HG03139 (cell line): ENCODE results near the gene POLE.
A peak's percentile ranks its signal among the peaks of the same experiment; 100 is the strongest.
"Not testable (repeated sequence)": the region's sequence is repeated elsewhere in the genome, so short reads cannot be mapped to it uniquely, and the experiment has no call there.

Source experiments
- ATAC-seq: cut with Tn5 transposase; IDR thresholded peaks from one replicate; pipeline ENCODE4 v1.9.1; 2021; ENCODE audit not compliant: unreplicated experiment

Gene POLE

DNA sequence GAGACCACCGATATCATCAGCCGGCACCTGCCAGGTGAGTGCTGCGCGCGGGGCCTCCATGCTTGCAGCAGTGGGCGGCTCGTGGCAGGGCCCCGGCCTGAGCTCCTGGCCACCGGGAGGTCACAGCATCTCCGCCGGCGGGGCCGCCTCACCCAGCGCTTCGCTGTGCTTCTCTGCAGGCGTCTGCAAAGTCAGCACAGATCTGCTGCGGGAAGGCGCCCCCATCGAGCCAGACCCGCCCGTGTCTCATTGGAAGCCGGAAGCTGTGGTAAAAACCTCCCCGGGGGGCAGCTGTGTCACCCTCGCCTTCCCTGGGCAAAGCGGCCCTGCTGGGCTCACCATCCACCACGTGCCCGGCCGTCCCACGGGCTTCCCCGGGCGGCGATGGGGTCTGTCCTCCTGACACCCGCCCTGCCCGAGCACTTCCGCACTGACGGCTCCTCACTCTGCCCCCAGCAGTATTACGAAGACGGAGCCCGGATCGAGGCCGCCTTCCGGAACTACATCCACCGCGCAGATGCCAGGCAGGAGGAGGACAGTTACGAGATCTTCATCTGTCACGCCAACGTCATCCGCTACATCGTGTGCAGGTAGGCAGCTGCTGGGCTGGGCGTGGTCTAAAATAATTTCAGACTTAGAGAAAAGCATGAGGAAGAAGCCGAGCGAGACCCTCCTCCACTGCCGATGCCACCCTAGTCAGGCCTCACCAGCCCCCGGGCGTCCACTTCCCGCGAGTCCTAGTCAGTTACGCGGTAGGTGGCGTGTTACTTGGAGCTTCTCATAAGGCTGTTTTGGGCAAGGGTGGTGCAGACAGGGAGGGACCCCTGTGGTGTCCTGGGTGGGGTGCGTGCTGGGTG is 30.6 kb upstream of the POLE start:
- ATAC-seq, result no peak

DNA sequence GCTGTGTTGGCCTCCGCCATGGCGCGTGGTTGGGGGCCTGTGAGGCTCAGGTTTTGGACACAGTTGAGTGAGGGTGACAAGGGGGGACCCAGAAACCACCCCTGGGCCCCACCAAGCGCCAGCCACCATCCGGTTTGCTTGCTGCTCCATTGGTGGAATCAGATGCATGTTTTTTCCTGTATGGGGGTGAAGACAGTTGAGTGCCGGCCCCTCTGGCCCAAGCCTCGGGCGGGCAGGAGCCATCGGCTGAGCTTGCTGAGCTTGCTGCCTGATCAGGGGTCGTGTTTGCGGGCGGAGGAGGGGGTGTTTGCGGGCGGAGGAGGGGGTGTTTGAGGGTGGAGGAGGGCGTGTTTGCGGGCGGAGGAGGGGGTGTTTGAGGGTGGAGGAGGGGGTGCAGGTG is 29.9 kb upstream of the POLE start:
- ATAC-seq, result no peak

DNA sequence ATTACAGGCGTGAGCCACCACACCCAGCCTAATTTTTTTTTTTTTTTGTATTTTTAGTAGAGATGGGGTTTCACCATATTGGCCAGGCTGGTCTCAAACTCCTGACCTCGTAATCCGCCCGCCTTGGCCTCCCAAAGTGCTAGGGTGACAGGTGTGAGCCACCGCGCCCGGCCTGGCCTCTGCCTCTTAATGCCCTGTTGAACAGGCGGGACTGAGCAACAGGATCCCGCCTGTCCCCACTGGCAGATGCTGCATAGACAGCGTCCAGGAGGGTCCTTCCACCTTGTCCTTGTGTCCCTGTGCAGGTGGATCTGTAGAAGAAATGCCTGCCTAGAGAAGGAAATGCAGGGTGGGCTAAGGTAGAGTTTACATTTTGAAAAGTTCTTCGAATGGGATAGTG is 29.2 kb upstream of the POLE start:
- ATAC-seq, result no peak

DNA sequence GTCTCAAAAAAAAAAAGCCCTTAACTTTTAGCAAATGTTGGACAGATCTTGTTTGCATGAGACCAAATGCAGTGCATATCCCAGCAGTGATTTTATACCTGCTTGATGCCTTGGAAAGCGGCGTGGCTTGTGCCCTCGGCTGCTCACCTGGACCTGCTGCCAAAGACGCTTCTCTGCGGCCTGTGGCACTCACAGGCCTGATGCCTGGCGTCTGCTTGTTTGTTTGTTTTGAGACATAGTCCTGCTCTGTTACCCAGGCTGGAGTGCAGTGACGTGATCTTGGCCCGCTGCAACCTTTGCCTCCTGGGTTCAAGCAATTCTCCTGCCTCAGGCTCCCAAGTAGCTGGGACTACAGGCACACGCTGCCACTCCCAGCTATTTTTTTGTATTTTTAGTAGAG is 28.7 kb upstream of the POLE start:
- ATAC-seq, result no peak

DNA sequence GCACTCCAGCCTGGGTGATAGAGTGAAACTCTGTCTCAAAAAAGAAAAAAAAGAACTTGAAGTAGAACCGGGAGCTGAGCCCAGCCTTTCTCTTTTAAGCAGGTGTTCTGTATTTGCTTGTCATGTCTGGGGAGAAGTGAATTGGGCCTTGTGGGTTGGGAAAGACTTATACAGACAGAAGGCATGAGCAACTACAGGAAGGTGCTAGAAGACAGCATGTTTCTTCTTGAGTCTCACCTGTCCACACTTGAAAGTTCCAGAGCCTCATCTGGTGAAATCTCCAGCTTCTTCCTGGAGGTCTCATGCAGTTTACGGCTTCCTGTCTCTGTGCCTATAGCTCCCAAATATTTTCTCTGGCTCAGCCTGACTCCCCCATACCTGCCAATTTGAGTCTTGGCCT is 26.0 kb upstream of the POLE start:
- ATAC-seq, result no peak

DNA sequence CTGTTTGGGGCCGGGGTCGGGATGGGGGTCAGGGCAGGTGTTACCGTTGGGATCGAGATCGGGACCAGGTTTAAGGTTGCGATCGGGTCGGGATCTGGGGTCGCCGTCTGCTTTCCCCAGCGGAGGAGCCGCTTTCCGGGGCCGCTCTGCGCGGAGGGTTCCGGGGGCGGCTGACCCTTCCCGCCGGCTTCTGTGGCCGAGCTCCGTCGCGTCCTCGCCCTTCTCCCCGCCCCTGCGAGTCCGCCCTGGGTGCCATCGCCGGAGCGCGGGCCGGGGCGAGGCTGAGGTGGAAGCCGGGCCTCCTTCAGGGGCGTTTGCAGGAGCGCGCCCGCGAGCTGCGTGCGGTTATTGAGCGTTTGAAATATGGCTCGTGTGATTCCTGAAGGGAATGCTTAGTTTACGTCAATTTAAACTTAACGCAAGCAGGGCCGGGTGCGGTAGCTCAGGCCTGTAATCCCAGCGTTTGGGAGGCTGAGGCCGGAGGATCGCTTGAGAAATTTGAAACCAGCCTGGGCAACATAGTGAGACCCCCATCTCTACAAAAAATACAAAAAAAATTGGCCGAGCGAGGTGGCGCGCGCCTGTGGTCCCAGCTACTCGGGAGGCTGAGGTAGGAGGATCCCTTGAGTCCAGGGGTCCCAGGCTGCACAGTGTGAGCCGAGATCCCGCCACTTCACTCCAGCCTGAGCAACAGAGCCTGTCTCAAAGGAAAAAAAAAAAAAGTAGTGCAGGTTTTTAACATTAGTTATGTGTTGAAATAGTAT is 24.1 kb upstream of the POLE start:
- ATAC-seq, result peak; percentile 9

DNA sequence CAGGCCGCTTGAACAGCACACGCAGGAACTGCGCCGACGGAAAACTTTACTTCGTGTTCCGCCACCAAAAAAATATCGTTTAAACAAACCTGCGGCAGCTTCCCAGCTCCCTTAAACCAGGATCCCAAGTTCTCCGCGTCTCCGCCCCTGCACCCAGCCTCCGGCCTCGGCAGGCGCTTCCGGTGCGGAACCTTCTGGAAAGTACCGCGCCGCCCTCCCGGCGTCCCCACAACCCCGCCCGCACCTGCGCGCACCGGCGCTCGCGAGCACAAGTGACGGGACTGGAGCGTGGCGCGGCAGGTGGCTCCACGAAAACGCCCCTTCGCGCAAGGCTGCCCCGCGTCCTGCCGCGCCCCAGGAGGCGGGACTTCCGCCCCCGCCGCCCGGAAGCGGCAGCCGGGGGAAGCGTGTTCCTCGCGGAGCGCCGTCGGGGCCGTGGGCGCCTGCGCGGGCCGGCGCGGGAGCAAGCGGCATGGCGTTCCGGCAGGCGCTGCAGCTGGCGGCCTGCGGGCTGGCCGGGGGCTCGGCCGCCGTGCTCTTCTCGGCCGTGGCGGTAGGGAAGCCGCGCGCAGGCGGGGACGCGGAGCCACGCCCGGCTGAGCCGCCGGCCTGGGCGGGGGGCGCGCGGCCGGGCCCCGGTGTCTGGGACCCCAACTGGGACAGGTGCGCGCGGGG is 23.4 kb upstream of the POLE start, which contains the start of gene PGAM5:
TSS of gene PGAM5 (plus strand) at position 438 of the 675 bp plus-strand sequence. CDS start at position 473, 35 bp downstream.
- peak; percentile 84 for ATAC-seq

DNA sequence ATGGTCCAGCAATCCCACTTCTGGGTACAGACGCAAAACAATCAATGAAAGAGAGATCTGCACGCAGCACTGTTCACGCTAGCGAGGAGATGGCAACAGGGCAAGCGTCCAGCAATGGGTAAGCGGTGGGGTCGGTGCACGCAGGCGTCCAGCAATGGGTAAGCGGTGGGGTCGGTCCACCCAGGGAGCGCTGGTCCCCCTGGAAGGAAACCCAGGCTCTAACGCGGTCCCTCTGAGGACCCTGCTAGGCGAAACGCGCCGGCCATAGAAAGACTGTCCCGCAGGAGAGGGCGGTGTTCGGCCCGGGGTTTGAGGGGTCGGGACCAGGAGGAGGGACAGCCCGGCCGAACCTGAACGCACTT is 22.9 kb upstream of the POLE start:
- ATAC-seq, result peak; percentile 24

DNA sequence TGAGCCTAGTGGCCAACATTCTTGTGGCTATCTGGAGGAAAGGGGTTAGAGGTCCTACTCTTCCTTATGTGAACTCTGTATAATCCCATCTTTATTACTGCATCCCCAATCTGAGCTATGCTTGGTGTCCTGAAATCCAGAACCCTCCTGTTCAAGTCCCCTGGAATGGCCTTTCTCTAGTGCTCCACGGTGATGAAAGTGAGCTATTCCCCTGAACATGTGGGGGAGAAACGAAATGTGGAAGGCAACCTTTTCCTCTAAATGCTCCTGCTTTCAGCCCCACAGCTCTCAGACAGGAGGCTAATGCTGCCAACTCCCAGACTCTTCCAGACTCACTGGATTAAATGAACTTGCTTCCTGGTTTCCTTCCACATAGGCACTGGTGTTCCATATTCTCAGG is 21.0 kb upstream of the POLE start:
- ATAC-seq, result no peak

DNA sequence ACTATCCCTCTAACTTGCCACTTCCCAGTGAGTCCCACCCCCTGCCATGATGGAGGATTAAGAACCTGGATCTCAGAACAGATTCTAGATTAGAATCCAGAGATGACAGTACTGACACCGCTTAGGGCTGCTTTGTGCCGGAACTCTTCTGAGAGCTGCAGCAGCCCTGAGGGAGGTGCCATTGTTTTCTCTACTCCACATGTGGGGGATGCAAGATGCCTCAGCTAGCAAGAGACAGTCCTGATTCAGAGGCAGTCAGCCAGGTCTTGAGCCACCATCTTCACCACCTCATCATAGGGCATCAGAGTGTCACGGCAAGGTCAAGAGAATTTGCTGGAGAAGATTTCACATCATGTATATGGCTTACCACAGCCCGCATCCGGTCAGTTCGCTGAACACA is 20.1 kb upstream of the POLE start:
- no peak for ATAC-seq

DNA sequence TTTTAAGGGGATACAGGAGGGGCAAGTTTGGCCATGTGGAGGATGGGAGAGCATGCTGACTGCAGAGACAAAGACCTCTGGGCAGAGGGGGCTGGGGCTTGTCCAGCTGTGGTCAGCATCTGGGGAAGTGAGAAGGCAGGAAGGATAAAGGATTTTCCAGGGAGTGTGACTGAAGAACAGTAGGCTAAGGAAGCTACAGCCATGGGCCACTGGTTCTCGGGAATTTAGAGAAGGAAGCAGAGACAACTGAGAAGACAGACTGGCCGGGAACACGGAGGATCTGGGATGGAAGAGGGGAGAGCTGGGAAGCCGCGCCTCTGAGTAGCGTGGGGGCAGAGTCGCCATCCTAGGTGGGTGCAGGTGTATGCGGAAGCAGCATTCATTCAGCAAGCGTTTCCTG is 16.5 kb upstream of the POLE start:
- ATAC-seq, result no peak

DNA sequence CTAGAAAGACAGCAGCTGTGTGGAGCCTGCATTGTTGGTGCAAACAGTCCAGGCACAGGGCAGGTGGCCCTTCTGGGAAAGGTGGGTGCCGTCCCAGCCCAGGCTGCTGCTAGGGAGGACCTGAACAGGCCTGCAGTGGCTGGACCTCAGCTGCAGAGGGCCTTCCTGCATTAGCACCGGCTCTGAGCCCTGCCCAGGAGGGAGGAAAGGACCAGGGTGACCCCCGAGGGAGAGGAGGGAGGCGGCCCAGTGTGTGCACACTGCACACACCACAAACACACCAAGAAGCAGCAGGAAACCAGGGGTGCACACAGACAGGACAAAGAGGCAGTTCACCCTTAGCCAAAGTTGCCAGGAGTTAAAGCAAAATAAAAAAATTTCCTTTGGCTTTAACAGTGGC is 15.5 kb upstream of the POLE start:
- no peak for ATAC-seq

DNA sequence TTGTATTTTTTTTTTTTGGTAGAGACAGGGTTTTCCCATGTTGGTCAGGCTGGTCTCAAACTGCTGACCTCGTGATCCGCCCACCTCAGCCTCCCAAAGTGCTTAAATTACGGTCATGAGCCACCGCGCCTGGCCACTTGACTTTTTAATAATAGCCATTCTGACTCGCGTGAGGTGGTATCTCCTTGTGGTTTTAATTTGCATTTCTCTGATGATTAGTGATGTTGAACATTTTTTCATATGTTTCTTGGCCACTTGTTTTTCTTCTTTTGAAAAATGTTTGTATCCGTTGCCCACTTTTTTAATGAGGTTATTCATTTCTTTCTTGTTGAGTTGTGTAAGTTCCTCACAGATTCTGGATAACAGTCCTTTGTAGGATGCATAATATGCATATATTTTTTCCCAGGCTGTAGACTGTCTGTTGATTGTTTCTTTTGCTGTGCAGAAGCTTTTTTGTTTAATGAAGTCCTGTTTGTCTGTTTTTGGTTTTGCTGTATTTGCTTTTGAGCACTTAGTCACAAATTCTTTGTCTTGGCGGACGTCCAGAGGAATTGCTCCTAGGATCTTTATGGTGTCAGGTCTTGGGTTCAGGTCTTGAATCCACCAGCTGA is 13.2 kb upstream of the POLE start:
- no peak for ATAC-seq

DNA sequence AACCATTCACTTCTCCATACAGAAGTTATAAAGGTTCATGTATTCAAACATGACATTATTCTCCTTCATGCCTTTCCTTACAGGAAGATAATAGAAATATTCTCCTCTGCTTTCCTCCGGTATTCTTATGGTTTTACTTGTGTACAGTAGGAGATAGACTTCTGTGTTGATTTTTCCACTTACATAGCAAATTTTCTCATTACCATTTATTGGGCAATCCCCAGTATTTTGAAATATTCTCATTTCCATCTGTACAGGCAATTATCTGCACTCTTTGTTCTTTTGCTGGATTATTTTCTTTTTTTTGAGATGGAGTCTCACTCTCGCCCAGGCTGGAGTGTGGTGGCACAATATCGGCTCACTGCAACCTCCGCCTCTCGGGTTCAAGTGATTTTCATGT is 11.2 kb upstream of the POLE start:
- ATAC-seq, result no peak

DNA sequence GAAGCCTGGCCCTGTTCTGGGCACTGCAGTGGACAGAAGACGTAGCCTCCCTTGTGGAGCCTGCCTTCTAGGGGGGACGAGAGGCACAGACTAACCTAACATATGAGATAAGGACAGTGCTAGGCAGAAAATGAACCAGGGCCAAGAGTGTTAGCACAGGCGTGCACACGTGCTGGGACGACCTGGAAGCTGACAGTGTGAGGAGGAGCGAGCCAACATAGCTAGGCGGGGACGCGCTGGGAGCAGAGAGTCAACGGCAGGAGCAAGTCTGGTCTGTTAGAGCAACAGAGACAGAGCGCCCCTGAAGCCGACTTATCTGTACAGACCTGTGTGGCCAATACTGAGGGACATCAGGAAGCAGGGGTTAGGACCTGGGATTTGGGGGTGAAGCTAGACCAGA is 8.3 kb upstream of the POLE start:
- no peak for ATAC-seq

DNA sequence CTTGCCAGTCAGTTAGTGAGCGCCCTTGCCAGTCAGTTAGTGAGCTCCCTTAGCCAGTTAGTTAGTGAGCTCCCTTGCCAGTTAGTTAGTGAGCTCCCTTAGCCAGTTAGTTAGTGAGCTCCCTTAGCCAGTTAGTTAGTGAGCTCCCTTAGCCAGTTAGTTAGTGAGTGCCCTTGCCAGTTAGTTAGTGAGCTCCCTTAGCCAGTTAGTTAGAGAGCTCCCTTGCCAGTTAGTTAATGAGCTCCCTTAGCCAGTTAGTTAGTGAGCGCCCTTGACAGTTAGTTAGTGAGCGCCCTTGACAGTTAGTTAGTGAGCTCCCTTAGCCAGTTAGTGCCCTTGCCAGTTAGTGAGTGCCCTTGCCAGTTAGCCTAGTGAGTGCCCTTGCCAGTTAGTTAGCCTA is 7.7 kb upstream of the POLE start:
- not testable (repeated sequence) for ATAC-seq

DNA sequence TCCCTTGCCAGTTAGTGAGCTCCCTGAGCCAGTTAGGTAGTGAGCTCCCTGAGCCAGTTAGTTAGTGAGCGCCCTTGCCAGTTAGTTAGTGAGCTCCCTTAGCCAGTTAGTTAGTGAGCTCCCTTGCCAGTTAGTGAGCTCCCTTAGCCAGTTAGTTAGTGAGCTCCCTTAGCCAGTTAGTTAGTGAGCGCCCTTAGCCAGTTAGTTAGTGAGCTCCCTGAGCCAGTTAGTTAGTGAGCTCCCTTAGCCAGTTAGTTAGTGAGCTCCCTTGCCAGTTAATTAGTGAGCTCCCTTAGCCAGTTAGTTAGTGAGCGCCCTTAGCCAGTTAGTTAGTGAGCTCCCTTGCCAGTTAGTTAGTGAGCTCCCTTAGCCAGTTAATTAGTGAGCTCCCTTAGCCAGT is 4.9 kb upstream of the POLE start:
- ATAC-seq, result not testable (repeated sequence)

DNA sequence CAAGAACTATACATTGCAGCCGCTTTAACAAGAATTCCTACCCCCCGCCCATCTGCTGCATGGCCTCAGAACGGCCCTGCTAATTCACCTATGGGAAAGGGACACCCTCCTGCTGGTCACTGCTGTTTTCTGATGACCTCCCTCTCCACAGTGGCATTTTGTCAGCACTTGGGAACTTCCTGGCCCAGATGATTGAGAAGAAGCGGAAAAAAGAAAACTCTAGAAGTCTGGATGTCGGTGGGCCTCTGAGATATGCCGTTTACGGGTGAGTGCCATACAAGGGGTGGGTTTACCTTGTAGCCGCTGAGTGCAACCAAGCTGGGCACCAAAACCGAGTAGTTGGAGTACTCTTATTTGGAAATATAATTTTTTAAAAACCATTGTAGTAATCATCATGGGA is 3.0 kb upstream of the POLE start:
- ATAC-seq, result no peak

DNA sequence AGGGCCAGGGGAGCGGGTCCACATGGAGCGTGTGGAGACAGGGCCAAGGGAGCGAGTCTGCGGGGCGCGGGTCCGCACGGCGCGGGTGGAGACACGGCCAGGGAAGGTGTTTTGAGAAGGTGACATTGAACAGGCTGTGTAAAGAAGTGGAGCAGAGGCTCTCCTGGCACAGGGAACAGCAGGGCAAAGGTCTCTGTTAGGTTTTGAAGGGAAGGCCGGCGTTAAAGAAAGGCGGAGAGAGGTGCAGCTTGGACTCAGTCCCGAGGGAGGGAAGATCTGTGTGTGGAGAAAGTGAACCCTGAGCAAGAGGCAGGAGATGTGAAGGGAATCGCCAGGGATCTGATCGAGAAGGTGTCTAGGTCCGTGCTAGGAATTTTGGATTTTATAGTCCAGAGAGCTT is 2.1 kb upstream of the POLE start:
- ATAC-seq, result no peak

DNA sequence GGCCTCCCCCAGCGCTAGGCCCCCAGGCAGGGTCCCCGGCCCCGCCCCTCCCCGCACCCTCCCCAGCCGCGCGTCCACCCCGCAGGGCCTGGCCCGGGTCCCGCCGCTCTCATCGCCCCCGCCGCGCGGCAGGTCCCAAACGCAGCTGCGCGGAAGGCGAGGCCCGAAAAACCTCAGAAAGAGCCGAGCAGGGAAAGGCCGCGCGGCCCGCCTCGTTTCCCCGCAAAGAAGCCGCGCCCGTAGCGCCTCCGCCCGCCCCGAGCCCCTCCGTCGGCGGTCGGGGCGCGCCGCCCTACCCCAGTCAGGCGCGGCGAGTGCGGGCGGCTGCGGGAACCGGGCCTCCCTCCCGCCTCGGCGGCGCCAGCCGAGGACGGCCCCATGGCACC is 324 bp downstream of the POLE start:
- peak; percentile 22 for ATAC-seq

DNA sequence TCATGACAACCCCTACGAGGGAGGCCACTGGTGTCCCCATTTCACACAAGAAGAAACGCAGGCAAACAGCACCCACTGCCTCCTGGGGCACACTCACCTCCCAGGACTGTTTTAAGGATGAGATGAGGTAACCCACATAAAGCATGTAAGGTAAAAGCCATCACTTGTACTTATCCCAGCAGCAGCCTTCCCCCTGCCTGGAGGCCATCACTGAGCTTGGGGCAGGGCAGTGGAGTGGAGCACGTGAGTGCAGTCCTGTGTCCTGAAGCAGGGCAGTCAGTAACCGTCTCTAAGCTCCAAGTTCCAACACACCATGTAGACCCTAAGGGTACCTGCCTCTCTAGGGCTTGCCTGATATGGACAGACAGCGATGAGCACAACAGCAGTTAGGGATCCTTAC is 1.7 kb downstream of the POLE start:
- no peak for ATAC-seq
